Thoracic aorta (tissue), 2 donors: Measurements from ENCODE around the gene LRRC37B. TPM values are rescaled to one million over a fixed set of nuclear protein-coding genes. Genes with fewer than 3 reads are reported as not detected.

Source experiments
- ATAC-seq: fragments of 150-250 bp; one replicate; pipeline ENCODE4 v1.8.0; 2017; ENCODE audit warnings: low read depth; ENCODE audit not compliant: insufficient number of reproducible peaks, low FRiP score
- DNase-seq: peaks from one replicate; pipeline ENCODE4 v3.0.0-alpha.2; 2020; ENCODE audit warnings: low spot score
- H3K27ac ChIP-seq, 2 donors: fragments of 200-600 bp; sonication (generic); 1 replicate in 1 of 2; 2 replicates in 1 of 2; pipeline ENCODE4 v1.5.1; 2016; ENCODE audit warnings: mild to moderate bottlenecking in 2 of 2, moderate library complexity in 2 of 2
- H3K27me3 ChIP-seq: fragments of 200-600 bp; sonication (generic); replicated peaks from 2 replicates; pipeline ENCODE4 v1.6.0; 2016; ENCODE audit warnings: mild to moderate bottlenecking; ENCODE audit not compliant: insufficient read depth
- H3K36me3 ChIP-seq: fragments of 200-600 bp; sonication (generic); one replicate; pipeline ENCODE4 v1.5.1; 2016
- H3K4me1 ChIP-seq, 2 donors: fragments of 200-600 bp; sonication (generic); 1 replicate in 1 of 2; 2 replicates in 1 of 2; pipeline versions ENCODE4 v1.5.1 to v1.6.0; 2016; ENCODE audit warnings: low read depth in 2 of 2, mild to moderate bottlenecking in 1 of 2; ENCODE audit not compliant: control insufficient read depth in 1 of 2
- H3K4me3 ChIP-seq: fragments of 200-600 bp; sonication (generic); 2 replicates; pipeline ENCODE4 v1.5.1; 2016; ENCODE audit warnings: mild to moderate bottlenecking
- H3K9me3 ChIP-seq: fragments of 200-600 bp; sonication (generic); 2 replicates; pipeline ENCODE4 v1.5.1; 2016
- CTCF ChIP-seq: fragments of 200-600 bp; sonication (generic); IDR thresholded peaks from one replicate; pipeline ENCODE4 v1.5.1; 2019; ENCODE audit warnings: antibody characterized with exemption
- total RNA-seq, 2 donors: library from RNA; depleted of rRNA; stranded (reverse); fragments of >200 nt; gene quantifications; one replicate each; pipeline versions ENCODE4 v1.1.0 to v1.2.3, GENCODE V29; 2016

LRRC37B gene
- total RNA-seq, 2 donors from 2014 or later: 23.3 to 23.4 TPM

- ATAC-seq (no peak), DNase-seq (no peak)
- Histone ChIP-seq H3K4me3 (no peak overlapping the region), H3K4me1 (no peaks in the 10 kb centered on the region), H3K27me3 (no peaks in the 10 kb centered on the region), H3K9me3 (no peaks in the 10 kb centered on the region), H3K27ac (no peak overlapping the region), H3K36me3 (peaks cover 35% of the 10 kb centered on the region)
- no peak for TF ChIP-seq CTCF
Measured at GRCh38 chr17:31997005-31997404, 10.2 kb upstream of the LRRC37B start.

GRCh38 chr17:32007463-32008298, 498 bp downstream of the LRRC37B start:
- peak overlapping the region; percentile 34 to 59 for H3K27ac ChIP-seq
- ATAC-seq: peak; percentile 39

GRCh38 chr17:32009262-32009542, 2.0 kb downstream of the LRRC37B start:
- Histone ChIP-seq H3K9me3 (no peaks in the 10 kb centered on the region), H3K4me3 (peak overlapping the region; percentile 98), H3K4me1 (peaks cover 20 to 26% of the 10 kb centered on the region in 2 donors), H3K27ac (no peak overlapping the region), H3K36me3 (no peaks in the 10 kb centered on the region), H3K27me3 (no peaks in the 10 kb centered on the region)
- DNase-seq (no peak), ATAC-seq (no peak)
- no peak for TF ChIP-seq CTCF

More at GRCh38 chr17:32007463-32008298, 498 bp downstream of the LRRC37B start:
- peaks cover 20 to 26% of the 10 kb centered on the region in 2 donors for H3K4me1 ChIP-seq
- no peak for TF ChIP-seq CTCF
- H3K36me3 ChIP-seq: no peaks in the 10 kb centered on the region
- H3K27me3 ChIP-seq: no peaks in the 10 kb centered on the region
- DNase-seq: no peak
- peak overlapping the region; percentile 98 for H3K4me3 ChIP-seq
- no peaks in the 10 kb centered on the region for H3K9me3 ChIP-seq

GRCh38 chr17:32010114-32010513, 2.9 kb downstream of the LRRC37B start:
- no peaks in the 10 kb centered on the region for H3K36me3 ChIP-seq
- H3K27ac ChIP-seq: no peak overlapping the region
- H3K27me3 ChIP-seq: no peaks in the 10 kb centered on the region
- H3K4me1 ChIP-seq: peaks cover 20 to 26% of the 10 kb centered on the region in 2 donors
- no peak for TF ChIP-seq CTCF
- peak overlapping the region; percentile 98 for H3K4me3 ChIP-seq
- no peak for ATAC-seq
- no peaks in the 10 kb centered on the region for H3K9me3 ChIP-seq
- no peak for DNase-seq

- Histone ChIP-seq H3K27ac (no peak overlapping the region), H3K27me3 (no peaks in the 10 kb centered on the region), H3K4me1 (peaks cover 0 to 9% of the 10 kb centered on the region in 2 donors), H3K36me3 (no peaks in the 10 kb centered on the region), H3K9me3 (no peaks in the 10 kb centered on the region), H3K4me3 (no peak overlapping the region)
- ATAC-seq: no peak
- TF ChIP-seq CTCF: no peak
- no peak for DNase-seq
Measured at GRCh38 chr17:32015245-32016013, 8.2 kb downstream of the LRRC37B start.
